PFSK-1 (cell line): ENCODE measurements around the gene RHOG.

Experiments used
- FOXP2 ChIP-seq: optimal IDR thresholded peaks from 2 replicates; pipeline ENCODE3; 2011; ENCODE audit warnings: borderline replicate concordance, control low read depth, inconsistent platforms; ENCODE audit not compliant: insufficient read depth; ENCODE audit errors: extremely low read length, extremely low read depth
- POLR2AphosphoS5 ChIP-seq: IDR thresholded peaks from 2 replicates; pipeline ENCODE4 v1.6.1; 2012; ENCODE audit warnings: low read depth, mild to moderate bottlenecking, control low read depth, low read length, moderate library complexity
- REST ChIP-seq, 2 experiments: IDR thresholded peaks; 2 replicates each; pipeline versions ENCODE4 v1.6.1 to v1.8.0; 2011 to 2012; ENCODE audit warnings: low read depth in 2 of 2, low read length in 2 of 2, control low read depth in 1 of 2, inconsistent platforms in 1 of 2, mild to moderate bottlenecking in 1 of 2, moderate library complexity in 1 of 2; ENCODE audit not compliant: insufficient read depth in 1 of 2
- SIN3A ChIP-seq: IDR thresholded peaks from 2 replicates; pipeline ENCODE4 v1.6.1; 2012; ENCODE audit warnings: mild to moderate bottlenecking, low read length, moderate library complexity, borderline replicate concordance; ENCODE audit not compliant: insufficient read depth
- TAF1 ChIP-seq: IDR thresholded peaks from 2 replicates; pipeline ENCODE4 v1.6.1; 2012; ENCODE audit warnings: low read length, control low read depth, borderline replicate concordance; ENCODE audit not compliant: insufficient read depth

The RHOG gene

GRCh38 chr11:3817181-3817800 is 23.5 kb downstream of the RHOG start:
- TF ChIP-seq REST (IDR thresholded peaks at IDR 0.05; ENCODE audit: insufficient read depth in 1 of 2, low read depth in 2 of 2, low read length in 2 of 2) (no peak), SIN3A (no peak), TAF1 (no peak), POLR2AphosphoS5 (no peak), FOXP2 (no peak)

GRCh38 chr11:3816673-3817072 is 24.1 kb downstream of the RHOG start:
- TF ChIP-seq REST (IDR thresholded peaks at IDR 0.05; ENCODE audit: insufficient read depth in 1 of 2, low read depth in 2 of 2, low read length in 2 of 2): no peak
- TF ChIP-seq FOXP2: no peak
- no peak for TF ChIP-seq TAF1
- no peak for TF ChIP-seq POLR2AphosphoS5
- TF ChIP-seq SIN3A: no peak

GRCh38 chr11:3815845-3816244 is 24.9 kb downstream of the RHOG start:
- no peak for TF ChIP-seq TAF1
- TF ChIP-seq SIN3A: no peak
- TF ChIP-seq FOXP2: no peak
- TF ChIP-seq REST (IDR thresholded peaks at IDR 0.05; ENCODE audit: insufficient read depth in 1 of 2, low read depth in 2 of 2, low read length in 2 of 2): no peak
- TF ChIP-seq POLR2AphosphoS5: no peak

- TF ChIP-seq SIN3A: no peak
- no peak for TF ChIP-seq FOXP2
- no peak for TF ChIP-seq TAF1
- no peak for TF ChIP-seq REST (IDR thresholded peaks at IDR 0.05; ENCODE audit: insufficient read depth in 1 of 2, low read depth in 2 of 2, low read length in 2 of 2)
- TF ChIP-seq POLR2AphosphoS5: no peak
Observed at GRCh38 chr11:3810951-3811350, 29.8 kb downstream of the RHOG start.
